Caco-2 (cell line): Measurements from ENCODE around the gene GALNTL6. TPM values are rescaled to one million over a fixed set of nuclear protein-coding genes. Genes with fewer than 3 reads are reported as not detected.

Experiments
- BruUV-seq: library from RNA; stranded (reverse); fragments of 400-500 nt; replicated peaks from 2 replicates; lab custom pipeline; 2021; lab: Mats Ljungman, UMichigan
- CTCF ChIA-PET: fragments of 300-600 bp; sonication (Branson Sonifier 250); formaldehyde crosslinking; loops from one replicate; lab custom pipeline; 2022; ENCODE audit warnings: antibody characterized with exemption; lab: Charles Lee
- POLR2A ChIA-PET: fragments of 300-600 bp; sonication (Branson Sonifier 250); formaldehyde crosslinking; loops from one replicate; lab custom pipeline; 2022; ENCODE audit warnings: antibody characterized with exemption; lab: Charles Lee
- DNase-seq, 2 experiments: peaks; one replicate each; pipeline versions ENCODE4 v3.0.0 to v3.0.0-alpha.2; 2020 to 2022
- H3K27me3 ChIP-seq: replicated peaks from 2 replicates; pipeline ENCODE4 v1.6.0; 2011; ENCODE audit warnings: low read length; ENCODE audit not compliant: control insufficient read depth, insufficient read depth
- H3K36me3 ChIP-seq: 2 replicates; pipeline ENCODE4 v1.5.1; 2011; ENCODE audit warnings: low read length; ENCODE audit not compliant: control insufficient read depth, insufficient read depth
- H3K4me1 ChIP-seq: fragments of 250-450 bp; sonication (Bioruptor Pico); 2 replicates; pipeline ENCODE4 v1.5.1; 2020; ENCODE audit warnings: mild to moderate bottlenecking
- H3K4me3 ChIP-seq: 2 replicates; pipeline ENCODE4 v1.5.1; 2011; ENCODE audit warnings: low read depth, mild to moderate bottlenecking, control low read depth, low read length
- H3K9me3 ChIP-seq: fragments of 250-450 bp; sonication (Bioruptor Pico); 2 replicates; pipeline ENCODE4 v1.5.1; 2020; ENCODE audit warnings: mild to moderate bottlenecking, moderate library complexity
- H3K27ac Mint-ChIP-seq: one replicate; pipeline ENCODE4 v1.8.0; 2022; ENCODE audit warnings: mixed read lengths; ENCODE audit not compliant: unreplicated experiment
- H3K27me3 Mint-ChIP-seq: one replicate; pipeline ENCODE4 v1.8.0; 2022; ENCODE audit warnings: mixed read lengths; ENCODE audit not compliant: insufficient read depth, unreplicated experiment
- H3K36me3 Mint-ChIP-seq: one replicate; pipeline ENCODE4 v1.8.0; 2022; ENCODE audit warnings: mild to moderate bottlenecking, mixed read lengths; ENCODE audit not compliant: insufficient read depth, unreplicated experiment
- H3K4me1 Mint-ChIP-seq: one replicate; pipeline ENCODE4 v1.8.0; 2022; ENCODE audit warnings: low read depth, mixed read lengths; ENCODE audit not compliant: unreplicated experiment
- H3K4me3 Mint-ChIP-seq: one replicate; pipeline ENCODE4 v1.8.0; 2022; ENCODE audit warnings: mild to moderate bottlenecking, moderate library complexity, mixed read lengths; ENCODE audit not compliant: unreplicated experiment
- H3K9me3 Mint-ChIP-seq: one replicate; pipeline ENCODE4 v1.8.0; 2022; ENCODE audit warnings: mixed read lengths; ENCODE audit not compliant: unreplicated experiment
- intact Hi-C: fragments of 100-400 bp; cut with micrococcal nuclease; formaldehyde crosslinking; loops from one replicate; pipeline ENCODE4 v1.10.0; 2022; ENCODE audit not compliant: unreplicated experiment
- total RNA-seq: library from RNA; stranded (reverse); gene quantifications from 2 replicates; pipeline ENCODE4 v1.2.3, GENCODE V29; 2022
- TF ChIP-seq, protein P1 (sequence below), 2 experiments: fragments of 200-600 bp in 1 of 2; IDR thresholded peaks; 1 replicate in 1 of 2; 2 replicates in 1 of 2; pipeline versions ENCODE4 v1.5.1 to v1.8.0; 2011 to 2022; ENCODE audit warnings: antibody characterized with exemption in 1 of 2, control low read depth in 1 of 2, inconsistent platforms in 1 of 2, low read depth in 1 of 2, low read length in 1 of 2, mild to moderate bottlenecking in 1 of 2, moderate library complexity in 1 of 2; ENCODE audit not compliant: insufficient read depth in 1 of 2, severe bottlenecking in 1 of 2, unreplicated experiment in 1 of 2

The GALNTL6 gene
- total RNA-seq, 1 experiment from 2014 or later: not detected

GRCh38 chr4:173014836-173015235 is 1201.6 kb downstream of the GALNTL6 start:
- intact Hi-C loops: loop anchor here (5.0 to 10.0 kb wide), 3 partner anchors 157 to 480 kb away; no protein-coding TSS in a partner anchor

DNA sequence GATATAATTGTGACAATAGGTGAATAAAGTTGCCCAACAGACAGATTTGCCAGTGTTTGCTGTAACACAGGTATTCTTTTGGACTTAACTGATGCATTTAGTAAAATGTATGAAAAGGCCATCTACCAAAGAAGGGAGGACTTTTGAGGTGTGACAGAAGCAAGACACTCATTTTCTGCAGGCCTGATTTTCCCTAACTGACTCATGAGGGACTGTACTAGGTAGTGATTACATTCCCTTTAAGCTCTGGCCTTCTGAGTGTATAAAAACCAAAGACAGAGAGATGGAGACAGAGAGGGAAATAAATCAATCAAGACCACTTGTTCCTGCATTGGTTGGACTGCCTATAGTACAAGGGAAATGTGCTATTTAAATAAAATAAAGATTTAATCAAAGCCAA is 1204.6 kb downstream of the GALNTL6 start:
- H3K4me3 ChIP-seq: no peak overlapping the region
- no TSS peak for BruUV-seq
- H3K27me3 ChIP-seq: 0 out of 2 replicates have a peak, but pooled peaks cover 1% of the 10 kb centered on the region
- H3K4me1 ChIP-seq: no peaks in the 10 kb centered on the region
- H3K4me3 Mint-ChIP-seq: no peak overlapping the region
- no peaks in the 10 kb centered on the region for H3K36me3 ChIP-seq
- no peak overlapping the region for H3K27ac Mint-ChIP-seq
- intact Hi-C loops: loop anchor here (10.0 kb wide), 1 partner anchor 477 kb away; no protein-coding TSS in a partner anchor
- no peaks in the 10 kb centered on the region for H3K4me1 Mint-ChIP-seq
- no peaks in the 10 kb centered on the region for H3K9me3 ChIP-seq
- TF ChIP-seq, protein P1, sequence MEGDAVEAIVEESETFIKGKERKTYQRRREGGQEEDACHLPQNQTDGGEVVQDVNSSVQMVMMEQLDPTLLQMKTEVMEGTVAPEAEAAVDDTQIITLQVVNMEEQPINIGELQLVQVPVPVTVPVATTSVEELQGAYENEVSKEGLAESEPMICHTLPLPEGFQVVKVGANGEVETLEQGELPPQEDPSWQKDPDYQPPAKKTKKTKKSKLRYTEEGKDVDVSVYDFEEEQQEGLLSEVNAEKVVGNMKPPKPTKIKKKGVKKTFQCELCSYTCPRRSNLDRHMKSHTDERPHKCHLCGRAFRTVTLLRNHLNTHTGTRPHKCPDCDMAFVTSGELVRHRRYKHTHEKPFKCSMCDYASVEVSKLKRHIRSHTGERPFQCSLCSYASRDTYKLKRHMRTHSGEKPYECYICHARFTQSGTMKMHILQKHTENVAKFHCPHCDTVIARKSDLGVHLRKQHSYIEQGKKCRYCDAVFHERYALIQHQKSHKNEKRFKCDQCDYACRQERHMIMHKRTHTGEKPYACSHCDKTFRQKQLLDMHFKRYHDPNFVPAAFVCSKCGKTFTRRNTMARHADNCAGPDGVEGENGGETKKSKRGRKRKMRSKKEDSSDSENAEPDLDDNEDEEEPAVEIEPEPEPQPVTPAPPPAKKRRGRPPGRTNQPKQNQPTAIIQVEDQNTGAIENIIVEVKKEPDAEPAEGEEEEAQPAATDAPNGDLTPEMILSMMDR (IDR thresholded peaks at IDR 0.05; ENCODE audit: insufficient read depth in 1 of 2, low read depth in 1 of 2, low read length in 1 of 2, severe bottlenecking in 1 of 2, unreplicated experiment in 1 of 2): no peak
- ChIA-PET POLR2A (no interaction called here), CTCF (no interaction called here)
- no peaks in the 10 kb centered on the region for H3K36me3 Mint-ChIP-seq
- no peak for DNase-seq
- no peaks in the 10 kb centered on the region for H3K9me3 Mint-ChIP-seq
- H3K27me3 Mint-ChIP-seq: peaks cover 17% of the 10 kb centered on the region

More at GRCh38 chr4:173014836-173015235, 1201.6 kb downstream of the GALNTL6 start:
- POLR2A ChIA-PET: no interaction called here
- Mint-ChIP-seq H3K4me1 (no peaks in the 10 kb centered on the region), H3K36me3 (no peaks in the 10 kb centered on the region), H3K9me3 (no peaks in the 10 kb centered on the region), H3K27ac (no peak overlapping the region), H3K27me3 (peaks cover 11% of the 10 kb centered on the region), H3K4me3 (no peak overlapping the region)
- Histone ChIP-seq H3K4me3 (no peak overlapping the region), H3K9me3 (no peaks in the 10 kb centered on the region), H3K27me3 (no peaks in the 10 kb centered on the region), H3K36me3 (no peaks in the 10 kb centered on the region), H3K4me1 (no peaks in the 10 kb centered on the region)
- no TSS peak for BruUV-seq
- DNase-seq: no peak
- TF ChIP-seq, protein P1 (IDR thresholded peaks at IDR 0.05; ENCODE audit: insufficient read depth in 1 of 2, low read depth in 1 of 2, low read length in 1 of 2, severe bottlenecking in 1 of 2, unreplicated experiment in 1 of 2): no peak
- CTCF ChIA-PET: no interaction called here

DNA sequence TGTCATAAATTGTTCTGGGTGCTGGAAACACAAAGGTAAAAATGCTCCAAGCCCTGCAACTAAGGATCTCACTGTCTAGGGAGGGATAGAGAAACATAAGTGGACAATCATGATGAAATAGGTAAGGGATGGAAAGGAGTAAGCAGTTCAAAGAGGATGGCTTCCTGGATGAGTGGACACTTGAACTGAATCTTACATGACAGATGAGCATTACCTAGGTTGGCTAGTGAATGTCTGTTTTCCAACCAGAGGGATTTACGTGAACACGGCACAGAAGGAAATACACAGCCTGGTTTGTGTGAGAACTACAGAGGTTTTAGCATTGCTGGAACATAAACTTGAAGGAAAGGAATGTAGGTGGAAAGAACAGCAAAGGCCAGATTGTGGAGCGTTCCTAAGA is 1205.2 kb downstream of the GALNTL6 start:
- ChIA-PET CTCF (no interaction called here), POLR2A (no interaction called here)
- Mint-ChIP-seq H3K4me3 (no peak overlapping the region), H3K4me1 (no peaks in the 10 kb centered on the region), H3K27ac (no peak overlapping the region), H3K27me3 (peaks cover 17% of the 10 kb centered on the region), H3K9me3 (no peaks in the 10 kb centered on the region), H3K36me3 (no peaks in the 10 kb centered on the region)
- TF ChIP-seq, protein P1 (IDR thresholded peaks at IDR 0.05; ENCODE audit: insufficient read depth in 1 of 2, low read depth in 1 of 2, low read length in 1 of 2, severe bottlenecking in 1 of 2, unreplicated experiment in 1 of 2): no peak
- Histone ChIP-seq H3K27me3 (0 out of 2 replicates have a peak, but pooled peaks cover 1% of the 10 kb centered on the region), H3K36me3 (no peaks in the 10 kb centered on the region), H3K9me3 (no peaks in the 10 kb centered on the region), H3K4me3 (no peak overlapping the region), H3K4me1 (no peaks in the 10 kb centered on the region)
- intact Hi-C loops: loop anchor here (10.0 kb wide), 1 partner anchor 476 kb away; no protein-coding TSS in a partner anchor
- BruUV-seq: no TSS peak
- no peak for DNase-seq
